ENCODE results near the gene CTSL. TPM values are rescaled to one million over a fixed set of nuclear protein-coding genes. Genes with fewer than 3 reads are reported as not detected.
A peak's percentile ranks its signal among the peaks of the same experiment; 100 is the strongest.

Gene CTSL
- total RNA-seq, 3 donors from 2014 or later (not counting 1 experiment from before 2014, with no cell fraction given) = 1.2 to 4.4 (median 1.2) TPM

DNA sequence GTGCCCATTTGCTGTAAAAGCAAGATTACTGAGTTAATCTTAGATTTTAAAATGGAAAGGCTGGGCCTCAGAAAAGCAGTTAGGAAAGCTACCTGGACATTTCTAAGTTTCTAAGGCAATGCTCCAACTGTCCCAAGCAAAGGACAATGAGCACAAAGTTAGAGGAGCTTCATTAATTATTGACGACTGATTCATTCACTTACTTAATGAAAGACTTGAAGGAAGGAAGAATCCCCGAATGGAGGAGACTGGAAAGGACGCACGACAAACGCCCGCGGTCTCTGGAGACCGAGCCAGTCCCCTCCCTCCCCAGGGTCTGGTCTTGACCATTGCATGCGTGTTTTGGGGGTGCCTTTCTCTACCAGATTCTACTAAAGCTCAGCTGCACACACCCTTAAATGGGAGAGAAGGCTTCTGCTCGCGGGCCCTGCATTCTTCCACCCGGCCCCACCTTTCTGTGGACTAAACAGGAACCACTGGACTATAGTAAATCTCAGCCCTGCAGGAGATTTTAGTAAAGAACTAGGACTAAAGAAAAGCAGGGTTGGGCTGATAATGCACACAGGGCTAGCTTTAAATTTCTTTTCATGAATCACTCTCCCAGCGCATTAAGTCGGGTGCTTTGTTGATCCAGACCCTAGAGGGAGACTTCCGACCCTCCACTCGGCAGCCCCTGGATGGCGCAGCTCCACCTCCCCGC, 44.8 kb downstream of the CTSL start:
- Histone ChIP-seq H3K27me3 (ENCODE audit: control insufficient read depth, insufficient read depth, low read length) (no peaks in the 10 kb centered on the region), H3K4me1 (ENCODE audit: control insufficient read depth, insufficient read depth, low read length) (no peaks in the 10 kb centered on the region), H3K36me3 (ENCODE audit: control insufficient read depth, insufficient read depth, low read length) (no peaks in the 10 kb centered on the region), H3K27ac (ENCODE audit: low read length) (no peak overlapping the region), H3K4me3 (ENCODE audit: low read length) (no peak overlapping the region), H3K9me3 (ENCODE audit: control insufficient read depth, insufficient read depth, low read length) (no peaks in the 10 kb centered on the region)
- TF ChIP-seq, protein P1, sequence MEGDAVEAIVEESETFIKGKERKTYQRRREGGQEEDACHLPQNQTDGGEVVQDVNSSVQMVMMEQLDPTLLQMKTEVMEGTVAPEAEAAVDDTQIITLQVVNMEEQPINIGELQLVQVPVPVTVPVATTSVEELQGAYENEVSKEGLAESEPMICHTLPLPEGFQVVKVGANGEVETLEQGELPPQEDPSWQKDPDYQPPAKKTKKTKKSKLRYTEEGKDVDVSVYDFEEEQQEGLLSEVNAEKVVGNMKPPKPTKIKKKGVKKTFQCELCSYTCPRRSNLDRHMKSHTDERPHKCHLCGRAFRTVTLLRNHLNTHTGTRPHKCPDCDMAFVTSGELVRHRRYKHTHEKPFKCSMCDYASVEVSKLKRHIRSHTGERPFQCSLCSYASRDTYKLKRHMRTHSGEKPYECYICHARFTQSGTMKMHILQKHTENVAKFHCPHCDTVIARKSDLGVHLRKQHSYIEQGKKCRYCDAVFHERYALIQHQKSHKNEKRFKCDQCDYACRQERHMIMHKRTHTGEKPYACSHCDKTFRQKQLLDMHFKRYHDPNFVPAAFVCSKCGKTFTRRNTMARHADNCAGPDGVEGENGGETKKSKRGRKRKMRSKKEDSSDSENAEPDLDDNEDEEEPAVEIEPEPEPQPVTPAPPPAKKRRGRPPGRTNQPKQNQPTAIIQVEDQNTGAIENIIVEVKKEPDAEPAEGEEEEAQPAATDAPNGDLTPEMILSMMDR (IDR thresholded peaks at IDR 0.05) = no peak
- Mint-ChIP-seq H3K4me3 (no peak overlapping the region), H3K27me3 (ENCODE audit: low read depth in 2 of 2) (peaks cover 0 to 10% of the 10 kb centered on the region in 2 donors), H3K27ac (no peak overlapping the region), H3K9me3 (no peaks in the 10 kb centered on the region), H3K4me1 (no peaks in the 10 kb centered on the region), H3K36me3 (no peaks in the 10 kb centered on the region)
- WGBS (ENCODE audit: insufficient coverage) = 64% methylated on average over 18 of the region's 18 CpGs
- ATAC-seq (no peak), DNase-seq (no peak)
- intact Hi-C loops (cut with micrococcal nuclease) = no loop called here

DNA sequence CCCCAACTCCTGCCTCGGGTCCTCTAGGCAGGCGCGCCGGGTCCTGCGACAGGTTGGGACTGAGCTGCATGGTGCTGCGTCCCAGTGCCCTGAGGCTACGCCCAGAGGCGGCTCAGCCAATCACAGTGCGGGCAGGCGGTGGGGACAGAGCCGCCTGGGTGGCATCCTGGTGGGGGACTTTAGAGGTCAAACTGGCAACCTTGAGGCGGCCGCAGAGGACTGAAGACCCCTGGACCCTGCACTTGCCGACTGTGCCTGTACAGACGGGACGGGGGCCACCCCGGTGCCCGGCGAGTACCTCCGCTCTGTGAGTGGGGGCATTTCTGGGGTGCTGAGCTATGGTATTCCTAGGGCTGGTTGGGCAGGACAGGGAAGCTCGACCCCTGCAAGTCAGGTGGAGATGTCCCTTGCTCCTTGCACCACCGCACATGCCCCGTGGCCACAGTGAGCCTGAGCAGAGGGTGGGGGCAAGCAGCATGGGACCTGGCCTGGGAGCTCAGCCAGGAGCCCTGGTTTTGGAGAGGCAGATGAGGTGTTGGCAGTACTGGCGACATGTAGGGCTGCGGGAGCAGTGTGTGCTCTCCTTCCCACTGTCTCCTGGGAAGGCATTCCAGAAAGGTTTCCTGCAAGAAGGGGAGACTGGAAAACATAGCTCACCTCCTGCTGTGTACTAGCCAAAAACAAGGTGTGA, 45.5 kb downstream of the CTSL start:
- intact Hi-C loops (cut with micrococcal nuclease) = no loop called here
- H3K36me3 ChIP-seq (ENCODE audit: control insufficient read depth, insufficient read depth, low read length) = no peaks in the 10 kb centered on the region

DNA sequence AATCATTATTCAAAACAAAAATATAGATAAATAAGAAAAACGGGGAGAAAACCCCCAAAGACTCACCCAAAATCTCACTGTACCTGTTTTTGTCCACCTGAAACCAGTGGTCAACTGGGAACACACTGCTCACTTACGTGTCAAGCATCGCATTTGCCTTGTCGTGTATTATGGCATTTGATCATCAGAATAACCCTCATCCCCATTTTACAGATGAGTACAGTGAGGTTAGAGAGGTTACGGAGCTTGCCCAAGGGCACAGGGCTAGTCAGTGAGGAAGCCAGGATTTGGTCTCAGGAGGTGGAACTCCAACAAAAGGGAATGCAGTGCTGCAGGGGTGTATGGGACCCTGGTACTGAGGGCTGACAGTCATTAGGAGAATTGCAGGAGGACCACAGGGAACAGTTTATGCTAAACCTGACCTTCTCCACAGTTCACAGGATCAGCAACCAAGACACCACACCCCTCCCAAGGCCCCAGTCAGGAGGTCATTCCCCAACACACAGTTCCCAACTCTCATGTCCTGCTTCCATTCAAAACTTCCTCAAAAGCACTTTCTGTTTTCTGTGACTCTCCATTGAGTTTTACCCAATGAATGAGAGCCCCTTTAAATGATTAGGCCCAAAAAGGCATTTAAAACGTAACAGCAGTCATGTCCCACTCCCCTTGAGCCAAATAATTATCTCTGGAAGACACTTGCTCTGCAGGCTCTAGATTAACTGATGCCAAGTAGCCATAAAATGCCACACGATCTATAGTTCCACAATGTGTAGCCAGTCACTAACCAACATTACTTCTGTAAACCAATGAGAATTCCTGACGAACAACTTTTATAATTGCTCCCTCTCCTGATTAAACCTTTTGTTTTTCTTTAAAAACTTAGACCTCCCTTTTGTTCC, 50.8 kb downstream of the CTSL start:
- intact Hi-C loops (cut with micrococcal nuclease) = no loop called here
- H3K4me1 ChIP-seq (ENCODE audit: control insufficient read depth, insufficient read depth, low read length) = no peaks in the 10 kb centered on the region
- no peak overlapping the region for H3K27ac ChIP-seq (ENCODE audit: low read length)
- ATAC-seq = no peak
- Mint-ChIP-seq H3K27me3 (ENCODE audit: low read depth in 2 of 2) (peaks cover 1 to 13% of the 10 kb centered on the region in 2 donors), H3K4me1 (no peaks in the 10 kb centered on the region), H3K4me3 (no peak overlapping the region), H3K9me3 (no peaks in the 10 kb centered on the region), H3K36me3 (no peaks in the 10 kb centered on the region), H3K27ac (no peak overlapping the region)
- 89% methylated on average over 7 of the region's 8 CpGs for WGBS (ENCODE audit: insufficient coverage)
- no peaks in the 10 kb centered on the region for H3K36me3 ChIP-seq (ENCODE audit: control insufficient read depth, insufficient read depth, low read length)
- H3K4me3 ChIP-seq (ENCODE audit: low read length) = no peak overlapping the region
- DNase-seq = no peak
- no peaks in the 10 kb centered on the region for H3K9me3 ChIP-seq (ENCODE audit: control insufficient read depth, insufficient read depth, low read length)
- TF ChIP-seq, protein P1 (IDR thresholded peaks at IDR 0.05) = no peak
- no peaks in the 10 kb centered on the region for H3K27me3 ChIP-seq (ENCODE audit: control insufficient read depth, insufficient read depth, low read length)

More for the DNA sequence above, 45.5 kb downstream of the CTSL start:
- peaks cover 0 to 16% of the 10 kb centered on the region in 2 donors for H3K27me3 Mint-ChIP-seq (ENCODE audit: low read depth in 2 of 2)
- H3K9me3 ChIP-seq (ENCODE audit: control insufficient read depth, insufficient read depth, low read length) = no peaks in the 10 kb centered on the region
- H3K4me3 Mint-ChIP-seq = no peak overlapping the region
- H3K4me1 Mint-ChIP-seq = no peaks in the 10 kb centered on the region
- no peaks in the 10 kb centered on the region for H3K9me3 Mint-ChIP-seq
- H3K4me1 ChIP-seq (ENCODE audit: control insufficient read depth, insufficient read depth, low read length) = no peaks in the 10 kb centered on the region
- H3K4me3 ChIP-seq (ENCODE audit: low read length) = no peak overlapping the region
- no peaks in the 10 kb centered on the region for H3K27me3 ChIP-seq (ENCODE audit: control insufficient read depth, insufficient read depth, low read length)
- ATAC-seq (peak in 1 of 3 donors; percentile 7), DNase-seq (no peak)
- WGBS (ENCODE audit: insufficient coverage) = 68% methylated on average over 25 of the region's 25 CpGs
- H3K27ac ChIP-seq (ENCODE audit: low read length) = no peak overlapping the region
- no peak overlapping the region for H3K27ac Mint-ChIP-seq
- TF ChIP-seq, protein P1 (IDR thresholded peaks at IDR 0.05) = no peak
- H3K36me3 Mint-ChIP-seq = no peaks in the 10 kb centered on the region
